Naive thymus-derived CD4-positive, alpha-beta T cell (primary cell): ENCODE results near the gene CPXM2. TPM values are rescaled to one million over a fixed set of nuclear protein-coding genes. Genes with fewer than 3 reads are reported as not detected.

Experiments used
- ATAC-seq: fragments of 150-1000 bp; cut with Tn5 transposase; 2 replicates; pipeline ENCODE4 v1.10.0; 2021; ENCODE audit warnings: mild to moderate bottlenecking, moderate library complexity
- CTCF ChIA-PET: fragments of 350-600 bp; sonication (Branson Sonifier 250); formaldehyde crosslinking; loops from one replicate; lab custom pipeline; 2021; ENCODE audit warnings: antibody characterized with exemption; lab: Charles Lee
- POLR2A ChIA-PET: fragments of 350-600 bp; sonication (Branson Sonifier 250); formaldehyde crosslinking; loops from one replicate; lab custom pipeline; 2021; ENCODE audit warnings: antibody characterized with exemption, inconsistent platforms; lab: Charles Lee
- DNase-seq, 9 donors: peaks; one replicate each; pipeline versions ENCODE4 v3.0.0 to v3.0.0-alpha.2; 2020 to 2022; ENCODE audit warnings: mixed read lengths in 1 of 9
- H3K27ac ChIP-seq: one replicate; pipeline ENCODE4 v1.7.0; 2013; ENCODE audit warnings: mild to moderate bottlenecking, low read depth, low read length, moderate library complexity
- H3K27me3 ChIP-seq, 2 donors: one replicate each; pipeline ENCODE4 v1.7.0; 2013; ENCODE audit warnings: low read length in 2 of 2, mild to moderate bottlenecking in 2 of 2, moderate library complexity in 2 of 2; ENCODE audit not compliant: control insufficient read depth in 2 of 2, insufficient read depth in 2 of 2
- H3K36me3 ChIP-seq, 3 experiments: 1 replicate in 2 of 3; 2 replicates in 1 of 3; pipeline ENCODE4 v1.7.0; 2013; ENCODE audit warnings: low read length in 3 of 3, mild to moderate bottlenecking in 3 of 3, moderate library complexity in 1 of 3; ENCODE audit not compliant: insufficient read depth in 3 of 3, control insufficient read depth in 2 of 3
- H3K4me1 ChIP-seq, 2 donors: one replicate each; pipeline ENCODE4 v1.7.0; 2013; ENCODE audit warnings: low read length in 2 of 2, mild to moderate bottlenecking in 2 of 2, moderate library complexity in 1 of 2; ENCODE audit not compliant: control insufficient read depth in 2 of 2, insufficient read depth in 2 of 2
- H3K4me3 ChIP-seq: 2 replicates; pipeline ENCODE4 v1.7.0; 2013; ENCODE audit warnings: mild to moderate bottlenecking, low read length
- H3K9me3 ChIP-seq, 3 experiments: 1 replicate in 2 of 3; 2 replicates in 1 of 3; pipeline ENCODE4 v1.7.0; 2013; ENCODE audit warnings: low read length in 3 of 3; ENCODE audit not compliant: control insufficient read depth in 2 of 3
- H3K27ac Mint-ChIP-seq, 9 donors: one replicate each; pipeline ENCODE4 v1.8.0; 2020 to 2022; ENCODE audit warnings: mixed read lengths in 9 of 9, mild to moderate bottlenecking in 8 of 9, moderate library complexity in 5 of 9, inconsistent platforms in 2 of 9
- H3K27me3 Mint-ChIP-seq, 5 donors: one replicate each; pipeline ENCODE4 v1.8.0; 2021 to 2022; ENCODE audit warnings: mixed read lengths in 5 of 5, mild to moderate bottlenecking in 1 of 5
- H3K36me3 Mint-ChIP-seq, 5 donors: one replicate each; pipeline ENCODE4 v1.8.0; 2020 to 2022; ENCODE audit warnings: mixed read lengths in 5 of 5, mild to moderate bottlenecking in 3 of 5, inconsistent platforms in 1 of 5
- H3K4me1 Mint-ChIP-seq, 7 donors: one replicate each; pipeline ENCODE4 v1.8.0; 2020 to 2022; ENCODE audit warnings: mixed read lengths in 7 of 7, mild to moderate bottlenecking in 3 of 7, inconsistent platforms in 1 of 7
- H3K4me3 Mint-ChIP-seq, 10 donors: one replicate each; pipeline ENCODE4 v1.8.0; 2020 to 2022; ENCODE audit warnings: mild to moderate bottlenecking in 10 of 10, mixed read lengths in 10 of 10, moderate library complexity in 6 of 10, inconsistent platforms in 2 of 10
- H3K9me3 Mint-ChIP-seq, 11 donors: one replicate each; pipeline ENCODE4 v1.8.0; 2020 to 2022; ENCODE audit warnings: mixed read lengths in 11 of 11, mild to moderate bottlenecking in 4 of 11, inconsistent platforms in 1 of 11, moderate library complexity in 1 of 11
- intact Hi-C, 2 donors: fragments of 100-400 bp; cut with micrococcal nuclease; formaldehyde crosslinking; loops; one replicate each; pipeline ENCODE4 v1.15.1; 2023
- polyA plus RNA-seq, 2 donors: library from polyadenylated mRNA; unstranded; fragments of 300-500 nt; fragmentation: Illumina TruSeq; gene quantifications; one replicate each; pipeline ENCODE4 v1.2.3, GENCODE V29; 2021
- total RNA-seq, 6 experiments: library from RNA in 5 of 6; stranded (reverse) in 5 of 6; gene quantifications; 1 replicate in 5 of 6; 2 replicates in 1 of 6; pipeline ENCODE4 v1.2.3 and lab custom pipeline; 2021 to 2026

CPXM2 gene
- total and polyA plus RNA-seq, 7 experiments from 2014 or later, result not detected

DNA sequence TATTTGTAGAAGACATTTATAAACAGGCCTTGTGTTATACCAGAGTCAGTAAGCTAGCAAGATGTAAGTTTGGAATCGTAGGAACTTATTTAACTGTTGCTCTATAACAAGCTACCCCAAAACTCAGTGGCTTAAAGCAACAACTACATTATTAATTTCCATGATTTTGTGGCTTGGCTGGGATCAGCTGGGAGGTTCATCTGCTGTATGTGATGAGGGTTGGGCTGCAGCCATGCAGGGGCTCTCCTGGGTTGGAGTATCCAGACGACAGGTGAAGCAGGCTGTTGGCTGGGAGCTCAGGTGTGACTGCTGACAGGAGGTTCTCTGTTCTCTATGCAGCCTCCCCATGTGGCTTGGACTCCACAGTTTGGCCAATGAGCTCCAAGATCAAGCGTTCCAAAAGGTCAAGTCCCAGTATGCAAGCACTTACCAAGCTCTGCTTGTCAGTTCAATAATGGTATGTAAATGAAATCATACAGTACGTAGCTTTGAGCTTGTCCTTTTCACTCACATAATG, 173.0 kb downstream of the CPXM2 start:
- intact Hi-C loops, result no loop called here
- Histone ChIP-seq H3K9me3 (no peaks in the 10 kb centered on the region), H3K27me3 (no peaks in the 10 kb centered on the region), H3K4me3 (no peak overlapping the region), H3K27ac (no peak overlapping the region), H3K4me1 (no peaks in the 10 kb centered on the region), H3K36me3 (no peaks in the 10 kb centered on the region)
- ChIA-PET POLR2A (no interaction called here), CTCF (no interaction called here)
- ATAC-seq, result no peak
- Mint-ChIP-seq H3K27ac (no peak overlapping the region), H3K4me3 (no peak overlapping the region), H3K9me3 (peaks cover 0 to 10% (median 0%) of the 10 kb centered on the region in 11 donors), H3K36me3 (peaks cover 0 to 4% (median 0%) of the 10 kb centered on the region in 5 donors), H3K27me3 (peaks cover 0 to 32% (median 18%) of the 10 kb centered on the region in 5 donors), H3K4me1 (no peaks in the 10 kb centered on the region)
- DNase-seq, result no peak

DNA sequence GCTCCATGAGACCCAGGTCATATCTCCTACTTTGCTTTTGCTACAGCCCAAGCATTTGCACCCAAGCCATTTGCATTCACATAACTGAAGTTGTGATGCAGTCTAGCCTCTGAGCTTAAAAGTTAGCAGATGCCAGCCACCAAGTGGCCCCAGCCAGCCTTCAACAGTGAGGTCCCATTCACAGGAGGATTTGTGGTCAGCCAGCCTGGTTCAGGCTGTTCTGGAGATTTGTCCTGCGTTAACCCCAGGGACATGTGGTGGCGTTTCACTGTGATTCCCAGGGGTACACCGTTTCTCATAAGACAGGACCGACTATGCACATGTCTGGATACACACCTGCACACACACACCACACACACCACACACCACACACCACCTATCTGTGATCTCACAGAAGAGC, 174.3 kb downstream of the CPXM2 start:
- Histone ChIP-seq H3K27me3 (no peaks in the 10 kb centered on the region), H3K36me3 (no peaks in the 10 kb centered on the region), H3K9me3 (no peaks in the 10 kb centered on the region), H3K4me3 (no peak overlapping the region), H3K4me1 (no peaks in the 10 kb centered on the region), H3K27ac (no peak overlapping the region)
- ATAC-seq (no peak), DNase-seq (no peak)
- Mint-ChIP-seq H3K4me3 (no peak overlapping the region), H3K4me1 (no peaks in the 10 kb centered on the region), H3K27me3 (peaks cover 0 to 32% (median 18%) of the 10 kb centered on the region in 5 donors), H3K27ac (peak overlapping the region in 1 of 9 donors; percentile 16), H3K36me3 (peaks cover 0 to 4% (median 0%) of the 10 kb centered on the region in 5 donors), H3K9me3 (peaks cover 0 to 13% (median 1%) of the 10 kb centered on the region in 11 donors)
- ChIA-PET CTCF (no interaction called here), POLR2A (no interaction called here)
- intact Hi-C loops, result no loop called here

DNA sequence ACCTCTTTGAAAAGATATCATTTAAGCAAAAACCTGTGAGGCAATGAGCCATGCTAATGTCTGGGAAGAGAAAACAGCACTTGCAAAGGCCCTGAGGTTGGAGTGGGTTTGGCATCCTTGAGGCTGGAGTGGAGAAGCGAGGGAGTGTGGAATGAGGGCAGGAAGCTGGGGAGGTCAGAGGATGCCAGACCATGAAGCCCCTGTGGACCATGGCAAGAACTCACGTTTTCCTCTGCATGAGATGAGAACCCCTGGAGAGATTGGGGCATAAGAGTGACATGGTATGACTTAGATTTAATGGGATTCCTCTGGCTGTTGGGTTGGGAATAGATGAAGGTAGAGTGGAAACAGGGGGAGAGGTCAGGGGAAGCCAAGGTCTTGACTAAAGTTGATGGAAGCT, 176.1 kb downstream of the CPXM2 start:
- intact Hi-C loops, result no loop called here
- H3K27me3 Mint-ChIP-seq, result peaks cover 0 to 23% (median 10%) of the 10 kb centered on the region in 5 donors
- H3K36me3 Mint-ChIP-seq, result peaks cover 0 to under 1% (median 0%) of the 10 kb centered on the region in 5 donors
- Histone ChIP-seq H3K4me3 (no peak overlapping the region), H3K27me3 (no peaks in the 10 kb centered on the region), H3K27ac (no peak overlapping the region), H3K36me3 (no peaks in the 10 kb centered on the region), H3K4me1 (no peaks in the 10 kb centered on the region), H3K9me3 (no peaks in the 10 kb centered on the region)
- H3K27ac Mint-ChIP-seq, result no peak overlapping the region
- CTCF ChIA-PET, result no interaction called here
- no peak for ATAC-seq
- H3K4me1 Mint-ChIP-seq, result no peaks in the 10 kb centered on the region
- POLR2A ChIA-PET, result no interaction called here
- DNase-seq, result no peak
- H3K9me3 Mint-ChIP-seq, result peaks cover 0 to 13% (median 0%) of the 10 kb centered on the region in 11 donors
- H3K4me3 Mint-ChIP-seq, result no peak overlapping the region

DNA sequence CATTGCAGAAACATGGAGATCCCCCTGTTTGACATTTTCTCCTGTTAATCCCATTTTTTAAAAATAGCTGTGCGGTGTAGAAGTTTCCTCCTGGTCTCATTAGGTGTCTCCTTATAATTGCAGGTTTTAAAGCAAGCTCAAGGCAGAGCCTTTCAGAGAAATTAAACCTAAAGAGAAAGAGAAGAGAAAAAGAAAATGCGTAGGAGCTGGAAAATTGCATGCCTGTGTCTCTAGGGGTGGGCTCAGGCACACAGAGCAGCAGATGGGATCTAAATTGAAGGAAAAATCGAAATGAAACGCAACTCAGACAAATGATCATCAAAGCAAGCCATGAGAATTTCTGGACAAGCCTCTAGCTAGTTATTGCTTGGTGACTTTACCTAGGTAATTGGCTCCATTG, 185.4 kb downstream of the CPXM2 start:
- no peak for ATAC-seq
- Mint-ChIP-seq H3K9me3 (peaks cover 0 to 1% (median 0%) of the 10 kb centered on the region in 11 donors), H3K4me1 (peaks cover 0 to 3% (median 0%) of the 10 kb centered on the region in 7 donors), H3K4me3 (no peak overlapping the region), H3K27me3 (peaks cover 0 to 44% (median 12%) of the 10 kb centered on the region in 5 donors), H3K36me3 (no peaks in the 10 kb centered on the region), H3K27ac (no peak overlapping the region)
- Histone ChIP-seq H3K9me3 (no peaks in the 10 kb centered on the region), H3K4me3 (no peak overlapping the region), H3K27ac (no peak overlapping the region), H3K36me3 (no peaks in the 10 kb centered on the region), H3K27me3 (no peaks in the 10 kb centered on the region), H3K4me1 (no peaks in the 10 kb centered on the region)
- ChIA-PET CTCF (no interaction called here), POLR2A (no interaction called here)
- intact Hi-C loops, result no loop called here
- no peak for DNase-seq

DNA sequence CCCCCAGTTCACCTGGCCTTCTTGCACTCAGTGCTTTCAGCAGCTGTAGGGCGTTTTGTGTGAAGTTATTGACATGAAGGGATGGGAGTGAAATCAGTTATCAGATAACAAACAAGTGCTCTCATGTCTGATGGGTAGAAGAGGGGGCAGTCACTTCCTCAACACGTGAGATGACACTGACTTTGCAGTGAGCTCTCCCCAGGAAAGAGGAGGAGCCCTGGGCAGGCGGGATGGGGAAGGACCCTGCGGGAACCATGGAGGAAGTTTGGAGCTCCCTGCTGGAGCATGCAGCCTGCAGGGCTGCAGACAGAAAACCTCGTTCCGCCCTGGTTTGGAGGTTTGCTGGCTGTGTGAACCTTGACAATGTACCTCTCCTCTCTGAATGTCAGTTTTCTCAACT, 186.8 kb downstream of the CPXM2 start:
- CTCF ChIA-PET, result no interaction called here
- Mint-ChIP-seq H3K27me3 (peaks cover 0 to 39% (median 12%) of the 10 kb centered on the region in 5 donors), H3K27ac (no peak overlapping the region), H3K4me3 (no peak overlapping the region), H3K9me3 (peaks cover 0 to 1% (median 0%) of the 10 kb centered on the region in 11 donors), H3K4me1 (peaks cover 0 to 3% (median 0%) of the 10 kb centered on the region in 7 donors), H3K36me3 (no peaks in the 10 kb centered on the region)
- POLR2A ChIA-PET, result no interaction called here
- H3K27ac ChIP-seq, result no peak overlapping the region
- H3K9me3 ChIP-seq, result no peaks in the 10 kb centered on the region
- H3K4me3 ChIP-seq, result no peak overlapping the region
- DNase-seq (no peak), ATAC-seq (no peak)
- intact Hi-C loops, result no loop called here
- H3K36me3 ChIP-seq, result no peaks in the 10 kb centered on the region
- no peaks in the 10 kb centered on the region for H3K4me1 ChIP-seq
- H3K27me3 ChIP-seq, result no peaks in the 10 kb centered on the region

DNA sequence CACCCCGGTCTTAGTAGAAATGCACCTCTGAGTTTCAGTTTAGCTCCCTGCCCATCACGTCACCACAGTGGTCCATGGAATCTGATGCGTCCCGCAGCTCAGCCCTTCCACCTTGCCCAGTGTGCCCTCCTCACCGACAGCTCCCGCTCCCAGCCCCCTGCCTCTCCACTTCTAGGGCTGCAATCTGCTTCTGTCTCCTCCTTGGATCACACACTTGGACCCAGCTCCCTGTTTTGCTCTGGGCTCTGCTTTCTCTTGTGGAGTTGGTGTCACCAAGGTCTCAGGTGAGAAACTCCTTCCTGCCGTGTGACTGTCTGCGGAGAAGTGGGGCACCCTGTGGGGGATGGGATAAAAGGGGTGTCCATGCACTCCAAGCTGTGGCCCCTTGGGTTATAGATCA, 187.5 kb downstream of the CPXM2 start:
- POLR2A ChIA-PET, result no interaction called here
- H3K36me3 ChIP-seq, result no peaks in the 10 kb centered on the region
- CTCF ChIA-PET, result no interaction called here
- ATAC-seq (no peak), DNase-seq (no peak)
- H3K4me1 ChIP-seq, result no peaks in the 10 kb centered on the region
- H3K9me3 ChIP-seq, result no peaks in the 10 kb centered on the region
- H3K36me3 Mint-ChIP-seq, result no peaks in the 10 kb centered on the region
- H3K27ac ChIP-seq, result no peak overlapping the region
- no peak overlapping the region for H3K27ac Mint-ChIP-seq
- peaks cover 0 to 1% (median 0%) of the 10 kb centered on the region in 11 donors for H3K9me3 Mint-ChIP-seq
- H3K4me3 Mint-ChIP-seq, result no peak overlapping the region
- no peaks in the 10 kb centered on the region for H3K27me3 ChIP-seq
- H3K27me3 Mint-ChIP-seq, result peaks cover 0 to 42% (median 12%) of the 10 kb centered on the region in 5 donors
- H3K4me3 ChIP-seq, result no peak overlapping the region
- peaks cover 0 to 3% (median 0%) of the 10 kb centered on the region in 7 donors for H3K4me1 Mint-ChIP-seq
- intact Hi-C loops, result no loop called here

DNA sequence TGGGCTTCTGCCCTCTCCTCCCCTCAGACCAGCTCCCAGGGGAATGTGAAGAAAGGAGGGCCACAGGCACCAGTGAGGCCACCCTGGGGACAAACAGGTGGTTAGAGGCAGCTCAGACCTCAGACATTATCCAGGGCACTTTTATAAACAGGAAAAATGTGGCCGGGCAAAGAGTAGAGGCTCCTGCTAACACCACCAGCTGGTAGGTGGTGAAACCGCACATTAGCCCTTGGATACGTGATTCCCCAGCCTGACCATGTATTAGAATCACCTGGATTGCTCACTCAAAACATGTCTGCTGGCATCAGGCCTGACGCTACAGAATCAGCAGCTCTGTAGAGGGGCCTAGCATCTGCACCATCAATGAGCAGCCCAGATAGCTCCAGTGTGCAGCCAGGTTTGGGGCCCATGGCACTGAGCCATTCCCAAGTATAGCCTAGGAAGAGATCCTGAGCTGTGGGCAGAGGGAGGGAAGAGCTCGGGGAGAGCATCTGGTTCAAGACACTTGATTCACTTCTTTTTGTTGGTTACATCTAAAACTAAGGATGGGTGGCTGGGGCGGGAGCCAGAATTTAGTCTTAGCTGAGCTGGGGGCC, 188.3 kb downstream of the CPXM2 start:
- H3K4me1 ChIP-seq, result no peaks in the 10 kb centered on the region
- intact Hi-C loops, result no loop called here
- H3K9me3 ChIP-seq, result no peaks in the 10 kb centered on the region
- CTCF ChIA-PET, result no interaction called here
- H3K27me3 ChIP-seq, result no peaks in the 10 kb centered on the region
- Mint-ChIP-seq H3K27me3 (peaks cover 0 to 35% (median 11%) of the 10 kb centered on the region in 5 donors), H3K27ac (no peak overlapping the region), H3K9me3 (no peaks in the 10 kb centered on the region), H3K36me3 (no peaks in the 10 kb centered on the region), H3K4me1 (no peaks in the 10 kb centered on the region), H3K4me3 (no peak overlapping the region)
- POLR2A ChIA-PET, result no interaction called here
- ATAC-seq (no peak), DNase-seq (no peak)
- H3K36me3 ChIP-seq, result no peaks in the 10 kb centered on the region
- no peak overlapping the region for H3K4me3 ChIP-seq
- H3K27ac ChIP-seq, result no peak overlapping the region
